SIG-M5 treated with dmso at 0.1 percent for 504 hours (cell line): ENCODE measurements around the gene ANKRD7.

Source experiments
- DNase-seq: peaks from one replicate; lab custom pipeline; 2025; ENCODE audit not compliant: unreplicated experiment; lab: John Stamatoyannopoulos, UW

ANKRD7 gene, protein sequence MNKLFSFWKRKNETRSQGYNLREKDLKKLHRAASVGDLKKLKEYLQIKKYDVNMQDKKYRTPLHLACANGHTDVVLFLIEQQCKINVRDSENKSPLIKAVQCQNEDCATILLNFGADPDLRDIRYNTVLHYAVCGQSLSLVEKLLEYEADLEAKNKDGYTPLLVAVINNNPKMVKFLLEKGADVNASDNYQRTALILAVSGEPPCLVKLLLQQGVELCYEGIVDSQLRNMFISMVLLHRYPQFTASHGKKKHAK

DNA sequence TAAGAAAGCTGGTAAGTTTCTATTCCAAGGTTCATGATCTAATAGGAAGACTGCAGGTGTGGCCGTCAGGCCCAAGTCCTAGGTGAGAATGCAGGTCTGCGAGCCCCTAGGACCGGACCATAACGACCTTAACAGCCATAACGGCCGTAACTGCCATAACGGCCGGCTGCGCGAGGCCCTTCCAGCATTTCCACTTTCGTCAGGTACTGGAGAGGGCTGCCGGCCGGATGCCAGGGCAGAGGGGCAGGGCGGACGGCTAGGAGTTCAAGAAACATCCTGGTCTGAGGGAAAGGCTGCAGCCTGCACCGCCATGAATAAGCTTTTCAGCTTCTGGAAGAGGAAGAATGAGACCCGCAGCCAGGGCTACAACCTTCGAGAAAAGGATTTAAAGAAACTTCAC, at the start of gene ANKRD7:
Gene ANKRD7, plus strand, starts transcription at position 184 of the 400 bp plus-strand sequence. Its CDS starts 127 bp downstream, at position 311.
- DNase-seq: no peak

DNA sequence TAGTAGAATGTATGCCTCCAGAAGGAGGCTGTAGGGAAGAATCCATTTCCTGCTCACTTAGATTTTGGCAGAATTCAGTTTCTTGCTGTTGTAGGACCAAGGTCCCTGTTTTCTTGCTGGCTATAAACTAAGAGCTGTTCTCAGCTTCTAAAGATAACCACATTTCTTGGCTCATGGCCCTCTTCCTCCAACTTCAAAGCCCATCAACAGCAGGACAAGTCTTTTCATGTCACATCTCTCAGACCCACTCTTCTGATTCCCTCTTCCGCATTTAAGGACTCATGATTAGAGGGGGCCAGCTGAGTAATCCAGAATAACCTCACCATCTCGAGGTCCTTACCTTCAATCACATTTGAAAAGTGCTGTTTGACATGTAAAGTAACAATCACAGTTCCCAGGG, 48.8 kb upstream of the ANKRD7 start:
- no peak for DNase-seq

GRCh38 chr7:118179191-118179590, 45.3 kb upstream of the ANKRD7 start:
- DNase-seq: no peak

GRCh38 chr7:118182593-118183427, 41.7 kb upstream of the ANKRD7 start:
- DNase-seq: no peak

GRCh38 chr7:118183428-118183785, 41.1 kb upstream of the ANKRD7 start:
- no peak for DNase-seq

- peak; percentile 97 for DNase-seq
Observed at GRCh38 chr7:118183786-118184564, 40.5 kb upstream of the ANKRD7 start, which contains the start of gene LSM8. Gene LSM8, plus strand, starts transcription at chr7:118184164. Its CDS starts 60 bp downstream, at chr7:118184224.

- no peak for DNase-seq
Observed at GRCh38 chr7:118184565-118184940, 40.0 kb upstream of the ANKRD7 start.

DNA sequence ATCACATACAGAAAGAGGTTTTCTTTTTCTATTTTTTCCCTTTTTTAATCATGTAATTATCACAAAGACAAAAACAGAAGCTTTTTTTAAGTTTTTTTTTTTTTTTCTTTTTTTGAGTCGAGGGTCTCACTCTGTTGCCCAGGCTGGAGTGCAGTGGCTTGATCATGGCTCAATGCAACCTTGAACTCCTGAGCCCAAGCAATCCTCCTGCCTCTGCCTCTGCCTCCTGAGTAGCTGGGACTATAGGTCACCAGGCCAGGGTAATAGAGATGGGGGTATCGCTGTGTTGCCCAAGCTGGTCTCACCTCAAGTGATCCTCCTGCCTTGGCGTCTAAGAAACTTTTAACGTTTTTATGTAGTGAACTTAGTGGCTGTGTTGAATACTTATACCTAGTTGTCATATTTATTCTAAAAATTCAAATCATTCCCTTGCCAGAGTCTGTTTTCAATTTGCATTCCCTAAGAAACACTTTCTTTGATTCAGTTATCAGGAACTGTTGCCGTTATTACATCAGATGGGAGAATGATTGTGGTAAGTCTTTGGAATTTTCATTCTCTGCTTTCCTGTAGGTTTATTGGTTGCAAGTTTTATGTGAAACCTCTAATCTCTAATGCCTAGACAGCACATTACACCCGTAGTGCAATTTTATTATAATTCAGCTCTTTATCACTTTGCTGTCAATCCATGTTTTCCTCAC, 39.2 kb upstream of the ANKRD7 start:
- DNase-seq: no peak

- DNase-seq: peak; percentile 18
Observed at GRCh38 chr7:118186501-118186900, 38.0 kb upstream of the ANKRD7 start.

DNA sequence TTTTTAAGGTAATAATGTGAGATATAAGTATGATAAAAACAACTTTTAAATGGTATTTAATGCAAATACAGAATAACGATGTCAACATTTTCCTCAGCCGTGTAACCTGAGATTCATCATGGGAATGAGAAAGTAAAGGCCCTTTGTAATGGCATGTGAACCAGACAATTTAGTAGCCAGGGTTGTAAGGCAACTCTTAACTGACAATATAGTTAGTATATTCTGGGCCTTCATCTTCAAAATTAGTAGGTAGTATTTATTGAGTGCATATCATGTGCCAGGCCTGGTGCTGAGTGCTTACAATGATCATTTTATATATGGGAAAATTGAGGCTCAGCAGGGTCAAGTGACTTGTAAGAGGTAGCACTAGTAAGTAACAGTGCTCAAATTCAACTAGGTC, 29.9 kb upstream of the ANKRD7 start:
- no peak for DNase-seq

DNA sequence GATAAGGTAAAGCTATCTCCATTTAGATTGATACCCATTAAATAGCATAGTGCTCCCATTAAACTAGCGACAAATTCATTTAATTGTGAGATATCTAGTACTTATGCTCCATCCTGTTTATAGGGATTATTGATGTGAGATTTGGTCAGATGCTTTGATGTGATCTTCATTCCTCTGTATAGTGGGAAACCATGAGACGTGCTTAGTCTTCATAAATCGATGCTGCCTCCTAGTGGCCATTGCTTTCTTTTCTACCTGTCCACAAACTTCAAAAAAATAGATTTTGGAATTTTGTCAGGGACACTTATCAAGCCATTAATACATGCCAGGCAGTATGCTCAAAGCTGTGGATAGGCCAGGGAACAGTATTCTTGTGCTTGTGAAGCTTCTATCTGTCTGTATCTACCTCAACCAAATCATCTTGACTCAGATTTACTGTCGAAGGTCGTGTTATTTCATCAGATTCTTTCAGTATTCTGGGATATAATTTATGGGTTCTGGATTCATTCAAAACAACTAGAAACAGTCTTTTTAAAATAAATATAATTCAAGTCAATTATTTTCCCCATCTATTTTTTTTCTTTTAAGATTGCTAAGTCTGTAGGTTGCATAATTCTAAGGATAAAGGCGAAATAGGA, 28.5 kb upstream of the ANKRD7 start:
- peak; percentile 52 for DNase-seq

- no peak for DNase-seq
Observed at GRCh38 chr7:118202061-118202460, 22.4 kb upstream of the ANKRD7 start.

GRCh38 chr7:118214051-118214832, 10.3 kb upstream of the ANKRD7 start:
- peak; percentile 7 for DNase-seq

DNA sequence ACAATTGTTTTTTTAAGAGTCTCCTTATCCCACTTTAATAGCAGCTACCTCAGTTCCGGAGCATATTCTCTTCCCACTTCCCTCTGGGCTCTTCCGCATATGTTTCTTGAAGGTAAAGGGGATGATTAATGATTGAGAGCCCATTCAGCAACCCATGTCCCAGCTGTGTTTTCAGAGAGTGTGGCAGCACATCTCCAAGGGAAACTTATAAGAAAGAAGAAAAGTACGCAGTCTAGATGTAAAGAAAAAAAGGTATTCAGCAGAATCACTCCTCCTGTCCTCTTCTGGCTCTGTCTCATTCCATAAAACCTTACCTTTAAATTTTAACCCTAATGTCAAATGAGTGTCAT, 9.7 kb upstream of the ANKRD7 start:
- DNase-seq: no peak

- no peak for DNase-seq
Observed at GRCh38 chr7:118217210-118217619, 7.3 kb upstream of the ANKRD7 start.

DNA sequence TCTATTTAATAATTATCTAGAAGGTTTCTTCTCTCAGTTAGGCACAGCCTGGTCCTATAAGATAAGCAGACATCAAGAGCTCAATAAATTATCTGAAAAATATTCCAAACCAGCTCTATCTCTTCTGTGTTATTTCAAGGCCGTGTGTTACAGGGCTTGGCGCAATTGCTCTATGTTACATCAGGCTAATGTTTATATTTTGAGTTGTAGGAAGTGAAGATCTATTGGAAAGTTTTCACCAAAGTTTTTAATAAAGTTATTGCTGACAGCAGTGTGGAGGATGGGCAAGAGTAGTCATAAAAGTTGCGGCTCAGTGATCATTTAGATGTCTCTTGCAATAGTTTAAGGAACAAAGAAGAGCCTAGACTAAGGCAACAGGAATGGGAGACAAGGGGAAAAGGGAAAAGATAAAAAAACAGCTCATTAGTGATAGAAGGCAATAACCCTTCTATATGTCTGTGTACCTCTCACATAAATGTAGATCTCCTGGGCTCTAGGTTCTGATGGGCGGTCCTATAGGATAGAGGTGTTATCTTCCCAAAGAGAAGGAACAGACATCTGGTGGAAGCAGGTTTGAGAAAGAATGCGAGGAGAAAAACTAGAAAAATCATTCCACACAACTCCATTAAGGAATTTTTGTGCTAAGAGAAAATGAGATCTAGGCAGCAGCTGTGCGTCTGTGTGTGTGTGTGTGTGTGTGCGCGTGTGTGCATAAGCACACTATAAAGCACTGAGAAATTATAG, 5.9 kb upstream of the ANKRD7 start:
- DNase-seq: no peak

- no peak for DNase-seq
Observed at GRCh38 chr7:118219157-118219512, 5.4 kb upstream of the ANKRD7 start.

DNA sequence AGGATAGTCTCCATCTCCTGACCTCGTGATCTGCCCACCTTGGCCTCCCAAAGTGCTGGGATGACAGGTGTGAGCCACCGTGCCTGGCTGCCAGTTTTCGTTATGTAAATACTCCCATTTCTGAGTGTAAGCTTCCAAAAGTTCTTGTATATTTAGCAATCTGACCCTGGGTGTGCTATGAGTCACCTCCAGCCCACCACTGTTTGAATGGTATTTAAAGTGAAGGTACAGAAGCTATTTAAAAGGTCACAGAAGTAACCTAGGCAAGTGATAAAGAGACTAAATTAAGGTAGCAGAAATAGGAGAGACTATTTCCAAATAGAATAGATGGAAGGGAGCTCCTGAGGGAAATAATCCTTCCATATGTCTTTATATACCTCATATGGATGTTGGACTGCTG, 3.9 kb upstream of the ANKRD7 start:
- no peak for DNase-seq

- DNase-seq: no peak
Observed at GRCh38 chr7:118222591-118222990, 1.9 kb upstream of the ANKRD7 start.
